ENCODE measurements around the gene APPBP2. TPM values are rescaled to one million over a fixed set of nuclear protein-coding genes. Genes with fewer than 3 reads are reported as not detected.

APPBP2 gene
- total RNA-seq, 1 experiment from 2014 or later: 23.7 TPM

DNA sequence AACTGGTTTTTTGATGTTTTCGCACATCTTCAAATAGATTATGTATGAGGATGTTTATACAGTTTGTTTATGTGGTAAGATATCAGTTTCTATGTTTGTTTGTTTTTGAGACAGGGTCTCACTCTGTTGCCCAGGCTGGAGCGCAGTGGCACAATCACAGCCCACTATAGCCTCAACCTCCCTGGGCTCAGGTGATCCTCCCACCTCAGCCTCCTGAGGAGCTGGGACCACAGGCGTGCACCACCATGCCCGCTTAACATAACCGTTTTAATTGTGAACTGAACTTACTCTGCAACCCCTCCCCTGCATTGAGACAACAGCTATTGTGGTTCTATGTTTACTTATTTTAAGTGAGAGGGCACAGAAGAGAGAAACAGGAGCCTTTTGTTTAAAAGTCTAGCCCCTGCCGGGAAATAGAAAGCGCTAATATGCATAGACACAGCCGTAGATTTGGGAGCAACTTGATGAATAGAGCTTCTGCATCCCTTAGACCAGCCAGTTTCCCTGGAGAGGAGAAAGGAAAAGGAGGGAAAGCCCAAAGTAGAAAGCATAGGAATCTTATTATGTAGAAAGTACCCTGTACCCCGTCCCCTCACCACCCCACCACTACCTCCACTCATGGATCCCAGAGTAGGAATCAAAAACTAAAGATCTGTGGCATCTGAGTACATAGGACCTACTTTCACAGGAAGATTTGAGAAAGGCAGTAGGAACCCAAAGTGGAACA is 19.6 kb upstream of the APPBP2 start:
- Histone ChIP-seq H3K27ac (no peak overlapping the region), H3K4me1 (no peaks in the 10 kb centered on the region), H3K27me3 (no peaks in the 10 kb centered on the region), H3K36me3 (no peaks in the 10 kb centered on the region), H3K4me3 (no peak overlapping the region), H3K9me3 (replicated peaks) (no peaks in the 10 kb centered on the region)
- DNase-seq: no peak

DNA sequence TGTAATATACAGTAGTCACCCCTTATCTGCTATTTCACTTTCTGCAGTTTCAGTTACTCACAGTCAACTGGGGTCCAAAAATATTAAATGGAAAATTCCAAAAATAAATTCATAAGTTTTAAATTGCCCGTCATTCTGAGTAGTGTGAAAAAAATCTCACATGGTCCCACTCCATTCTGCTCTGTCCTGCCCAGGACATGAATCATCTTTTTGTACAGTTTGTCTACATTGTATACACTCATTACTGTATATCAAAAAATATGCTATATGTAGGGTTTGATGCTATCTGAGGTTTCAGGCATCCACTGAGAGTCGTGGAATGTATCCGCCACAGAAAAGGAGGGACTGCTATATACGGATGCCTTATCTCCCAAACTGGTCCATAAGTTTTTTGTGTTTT is 16.0 kb upstream of the APPBP2 start:
- Histone ChIP-seq H3K9me3 (replicated peaks) (no peaks in the 10 kb centered on the region), H3K27ac (no peak overlapping the region), H3K4me3 (no peak overlapping the region), H3K36me3 (no peaks in the 10 kb centered on the region), H3K4me1 (no peaks in the 10 kb centered on the region), H3K27me3 (no peaks in the 10 kb centered on the region)
- no peak for DNase-seq

DNA sequence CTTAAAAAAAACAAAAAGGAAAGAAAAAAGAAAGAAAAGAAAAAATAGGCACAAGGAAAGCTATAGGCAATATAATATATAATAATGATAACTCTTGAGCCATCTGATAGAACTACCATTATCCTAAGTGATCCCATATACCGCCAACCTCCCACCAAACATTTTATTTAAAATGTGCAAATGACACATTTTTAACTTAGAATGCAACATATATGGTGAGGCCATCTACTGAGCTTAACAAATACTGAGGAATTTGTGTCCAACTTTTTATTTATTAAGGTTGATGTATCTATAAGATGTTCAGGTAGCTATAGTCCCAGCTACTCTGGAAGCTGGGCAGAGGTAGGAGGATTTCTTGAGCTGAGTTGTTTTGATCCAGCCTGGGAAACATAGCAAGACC is 14.4 kb upstream of the APPBP2 start:
- Histone ChIP-seq H3K27me3 (no peaks in the 10 kb centered on the region), H3K27ac (no peak overlapping the region), H3K4me1 (no peaks in the 10 kb centered on the region), H3K4me3 (no peak overlapping the region), H3K9me3 (replicated peaks) (no peaks in the 10 kb centered on the region), H3K36me3 (no peaks in the 10 kb centered on the region)
- no peak for DNase-seq

DNA sequence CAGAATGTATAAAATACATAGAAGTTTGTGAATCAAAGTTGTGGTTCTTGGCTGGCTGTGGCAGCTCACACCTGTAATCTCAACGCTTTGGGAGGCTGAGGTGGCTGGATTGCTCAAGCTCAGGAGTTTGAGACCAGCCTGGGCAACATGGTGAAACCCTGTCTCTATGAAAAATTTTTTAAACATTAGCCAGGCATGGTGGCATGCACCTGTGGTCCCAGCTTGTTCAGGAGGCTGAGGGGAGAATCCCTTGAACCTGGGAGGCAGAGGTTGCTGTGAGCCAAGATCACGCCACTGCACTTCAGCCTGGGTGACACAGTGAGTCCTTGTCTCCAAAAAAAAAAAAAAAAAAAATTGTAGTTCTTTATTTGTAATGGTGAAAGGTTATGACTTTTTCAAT is 13.8 kb upstream of the APPBP2 start:
- no peak overlapping the region for H3K27ac ChIP-seq
- no peaks in the 10 kb centered on the region for H3K9me3 ChIP-seq (replicated peaks)
- DNase-seq: no peak
- no peak overlapping the region for H3K4me3 ChIP-seq
- H3K36me3 ChIP-seq: no peaks in the 10 kb centered on the region
- no peaks in the 10 kb centered on the region for H3K4me1 ChIP-seq
- no peaks in the 10 kb centered on the region for H3K27me3 ChIP-seq

DNA sequence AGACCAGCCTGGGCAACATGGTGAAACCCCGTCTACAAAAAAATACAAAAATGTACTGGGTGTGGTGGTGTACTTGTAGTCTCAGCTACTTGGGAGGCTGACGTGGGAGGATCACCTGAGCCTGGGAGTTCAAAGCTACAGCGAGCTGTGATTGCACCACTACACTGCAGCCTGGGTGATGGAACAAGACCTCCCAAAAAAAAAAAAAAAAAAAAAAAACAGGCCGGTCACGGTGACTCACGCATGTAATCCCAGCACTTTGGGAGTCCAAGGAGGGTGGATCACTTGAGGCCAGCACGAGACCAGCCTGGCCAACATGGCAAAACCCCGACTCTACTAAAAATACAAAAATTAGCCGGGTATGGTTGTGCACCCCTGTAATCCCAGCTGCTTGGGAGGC is 12.7 kb upstream of the APPBP2 start:
- no peaks in the 10 kb centered on the region for H3K27me3 ChIP-seq
- H3K9me3 ChIP-seq (replicated peaks): no peaks in the 10 kb centered on the region
- H3K4me3 ChIP-seq: no peak overlapping the region
- H3K36me3 ChIP-seq: no peaks in the 10 kb centered on the region
- no peak for DNase-seq
- H3K27ac ChIP-seq: no peak overlapping the region
- H3K4me1 ChIP-seq: no peaks in the 10 kb centered on the region

DNA sequence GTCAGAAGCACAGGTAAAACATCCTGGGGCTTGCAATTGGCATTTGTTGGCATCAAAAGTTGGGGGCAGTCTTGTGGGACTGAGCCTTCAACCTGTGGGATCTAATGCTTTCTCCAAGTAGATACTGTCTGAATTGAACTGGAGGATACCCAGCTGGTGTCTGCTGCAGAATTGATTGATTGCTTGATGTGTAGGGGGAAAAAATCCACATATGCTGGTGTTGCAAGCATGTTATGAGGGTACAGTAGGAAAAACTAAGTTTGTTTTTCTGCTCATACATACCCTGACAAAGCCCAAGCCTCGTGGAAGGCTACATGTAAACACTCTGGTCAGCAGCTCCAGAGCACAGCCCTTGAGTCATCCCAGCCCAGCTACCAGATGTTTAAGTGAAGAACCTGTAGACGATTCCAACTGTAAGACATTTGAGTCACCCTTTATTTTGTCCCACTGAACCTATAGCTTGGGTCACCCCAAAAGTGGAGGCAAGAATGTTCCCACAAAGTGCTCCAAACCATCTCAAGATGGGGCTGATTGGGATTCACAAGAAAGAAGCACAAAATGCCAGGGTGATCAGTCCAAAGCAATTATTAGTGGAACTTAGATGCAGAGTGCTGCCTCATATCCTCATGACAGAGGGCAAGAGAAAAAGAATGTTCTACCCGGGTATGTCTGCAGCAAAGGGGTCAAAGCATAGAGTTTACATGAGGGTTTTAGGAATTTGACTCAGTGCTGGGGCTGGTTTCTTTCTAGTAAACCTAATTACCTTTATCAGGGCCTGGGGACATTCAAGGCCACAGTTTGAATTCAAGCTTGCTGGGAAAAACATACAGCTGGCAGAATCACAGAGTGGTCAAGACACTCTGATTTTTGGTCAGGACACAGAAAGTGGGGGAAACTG is 9.6 kb upstream of the APPBP2 start:
- H3K4me1 ChIP-seq: no peaks in the 10 kb centered on the region
- no peaks in the 10 kb centered on the region for H3K36me3 ChIP-seq
- H3K27me3 ChIP-seq: no peaks in the 10 kb centered on the region
- H3K27ac ChIP-seq: no peak overlapping the region
- DNase-seq: no peak
- H3K9me3 ChIP-seq (replicated peaks): no peaks in the 10 kb centered on the region
- H3K4me3 ChIP-seq: no peak overlapping the region

DNA sequence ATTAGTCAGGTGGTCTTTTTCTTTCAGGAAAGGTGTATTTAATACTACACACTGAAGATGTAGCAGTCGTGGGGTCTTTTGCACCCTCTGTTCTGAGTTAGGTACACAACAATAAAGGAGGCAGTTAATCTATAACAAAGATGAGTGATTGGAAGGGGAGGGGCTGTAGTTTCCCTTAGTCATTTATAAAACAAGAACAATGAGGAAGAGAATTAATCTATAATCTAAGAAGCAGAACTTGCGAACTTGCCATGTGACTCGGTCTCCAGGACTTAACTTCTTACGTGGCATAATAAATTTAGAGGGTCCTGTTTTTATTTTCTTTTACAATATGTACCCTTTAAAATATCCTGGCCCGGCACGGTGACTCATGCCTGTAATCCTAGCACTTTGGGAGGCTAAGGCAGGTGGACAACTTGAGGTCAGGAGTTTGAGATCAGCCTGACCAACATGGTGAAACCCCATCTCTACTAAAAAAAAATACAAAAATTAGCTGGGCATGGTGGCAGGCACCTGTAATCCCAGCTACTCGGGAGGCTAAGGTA is 8.6 kb upstream of the APPBP2 start:
- Histone ChIP-seq H3K36me3 (no peaks in the 10 kb centered on the region), H3K9me3 (replicated peaks) (no peaks in the 10 kb centered on the region), H3K4me3 (no peak overlapping the region), H3K27me3 (no peaks in the 10 kb centered on the region), H3K4me1 (no peaks in the 10 kb centered on the region), H3K27ac (no peak overlapping the region)
- DNase-seq: no peak

DNA sequence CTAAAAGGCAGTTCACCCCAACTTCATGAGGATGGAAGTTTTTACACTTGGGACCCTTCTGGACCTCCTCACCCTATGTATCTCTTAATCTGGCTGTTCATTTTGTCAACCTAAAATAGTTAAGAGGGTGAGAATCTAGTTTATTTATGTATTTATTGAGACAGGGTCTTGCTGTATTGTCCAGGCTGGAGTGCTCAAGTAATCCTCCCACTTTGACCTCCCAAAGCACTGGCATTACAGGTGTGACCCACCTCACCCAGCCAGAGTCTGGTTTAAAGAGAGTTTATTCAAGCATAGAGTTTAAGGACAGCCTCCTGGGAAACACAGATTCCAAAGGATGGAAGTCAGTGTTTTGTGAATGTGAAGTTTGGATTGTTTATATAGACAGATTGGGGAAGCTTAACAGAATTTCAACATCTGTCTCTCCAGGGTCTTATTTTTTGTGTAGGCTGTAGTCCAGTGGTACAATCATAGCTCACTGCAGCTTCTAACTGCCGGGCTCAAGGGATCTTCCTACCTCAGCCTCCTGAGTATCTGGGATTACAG is 8.0 kb upstream of the APPBP2 start:
- DNase-seq: no peak
- H3K4me3 ChIP-seq: no peak overlapping the region
- H3K27ac ChIP-seq: no peak overlapping the region
- no peaks in the 10 kb centered on the region for H3K4me1 ChIP-seq
- no peaks in the 10 kb centered on the region for H3K27me3 ChIP-seq
- H3K36me3 ChIP-seq: no peaks in the 10 kb centered on the region
- H3K9me3 ChIP-seq (replicated peaks): no peaks in the 10 kb centered on the region

DNA sequence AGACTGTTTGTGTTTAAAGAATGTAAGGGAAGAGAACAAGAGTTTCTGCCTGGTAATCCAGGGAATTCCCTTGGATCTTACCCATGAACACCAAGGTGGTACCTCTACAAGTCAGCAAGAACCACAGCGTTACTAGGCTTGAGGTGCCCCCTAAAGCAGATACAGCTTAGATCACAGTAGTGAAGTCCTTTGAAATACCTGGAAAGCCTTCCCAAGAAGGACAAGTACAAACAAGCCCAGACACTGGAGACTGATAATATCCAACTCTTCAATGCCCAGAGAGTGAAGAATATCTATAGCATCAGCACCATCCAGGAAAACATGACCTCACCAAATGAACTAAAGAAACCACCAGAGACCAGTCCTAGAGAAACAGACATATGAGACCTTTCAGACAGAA is 3.8 kb upstream of the APPBP2 start:
- Histone ChIP-seq H3K9me3 (replicated peaks) (no peaks in the 10 kb centered on the region), H3K36me3 (no peaks in the 10 kb centered on the region), H3K27me3 (no peaks in the 10 kb centered on the region), H3K27ac (no peak overlapping the region), H3K4me3 (no peak overlapping the region), H3K4me1 (no peaks in the 10 kb centered on the region)
- no peak for DNase-seq

DNA sequence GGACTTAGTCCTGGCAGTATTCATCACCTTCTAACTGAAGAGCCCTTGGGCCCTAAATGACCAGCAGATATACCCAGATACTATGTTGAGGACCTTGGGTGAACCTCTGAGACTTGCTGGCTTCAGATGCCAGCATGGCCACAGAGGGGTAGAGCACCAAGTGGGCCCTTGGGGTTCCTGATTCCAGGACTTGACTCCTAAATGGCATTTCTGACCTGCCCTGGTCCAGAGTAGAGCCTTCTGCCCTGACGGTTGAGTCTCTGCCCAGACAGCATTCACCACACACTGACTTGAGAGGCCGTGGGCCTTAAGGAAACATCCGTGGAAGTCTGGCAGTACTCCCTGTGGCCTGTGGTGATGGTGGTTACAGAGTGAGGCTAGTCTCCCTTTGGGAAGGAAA is 2.8 kb upstream of the APPBP2 start:
- Histone ChIP-seq H3K36me3 (no peaks in the 10 kb centered on the region), H3K27me3 (no peaks in the 10 kb centered on the region), H3K9me3 (replicated peaks) (no peaks in the 10 kb centered on the region), H3K4me3 (no peak overlapping the region), H3K27ac (no peak overlapping the region), H3K4me1 (no peaks in the 10 kb centered on the region)
- no peak for DNase-seq

DNA sequence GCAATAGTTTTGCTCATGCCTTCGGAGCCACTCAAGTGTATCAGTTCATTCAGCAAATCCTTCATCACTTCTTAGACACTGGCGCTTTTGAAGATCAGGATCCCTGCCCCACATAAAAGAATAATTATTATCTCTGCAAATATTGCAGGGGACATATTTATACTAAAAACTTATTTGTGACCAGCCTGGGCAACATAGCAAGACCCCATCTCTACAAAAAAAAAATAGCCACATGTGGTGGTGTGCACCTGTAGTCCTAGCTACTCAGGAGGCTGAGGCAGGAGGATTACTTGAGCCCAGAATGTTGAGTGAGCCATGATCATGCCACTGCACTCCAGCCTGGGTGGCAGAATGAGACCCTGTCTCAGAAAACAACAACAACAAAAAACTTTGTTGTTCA is 1.7 kb upstream of the APPBP2 start:
- Histone ChIP-seq H3K4me3 (no peak overlapping the region), H3K27me3 (no peaks in the 10 kb centered on the region), H3K36me3 (no peaks in the 10 kb centered on the region), H3K9me3 (replicated peaks) (no peaks in the 10 kb centered on the region), H3K4me1 (no peaks in the 10 kb centered on the region), H3K27ac (no peak overlapping the region)
- DNase-seq: no peak

DNA sequence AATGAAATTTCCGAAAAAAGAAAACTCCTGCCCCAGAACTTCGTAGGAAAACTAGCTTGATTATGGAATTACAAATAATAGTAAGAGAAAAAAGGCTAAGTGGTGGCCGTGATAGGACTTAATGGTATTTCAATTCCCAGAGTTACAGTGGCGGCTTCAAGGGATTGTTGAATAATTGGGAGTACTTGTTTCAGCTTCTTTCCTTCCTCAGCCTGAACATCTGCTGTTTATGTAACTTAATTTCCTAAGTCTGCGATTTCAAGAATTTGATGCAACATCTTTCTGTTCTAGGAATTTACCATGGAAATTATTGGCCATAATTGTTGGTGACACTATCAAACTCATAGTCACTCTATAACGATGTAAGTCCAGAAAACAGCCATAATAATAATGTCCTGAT is 684 bp upstream of the APPBP2 start:
- Histone ChIP-seq H3K36me3 (no peaks in the 10 kb centered on the region), H3K4me1 (no peaks in the 10 kb centered on the region), H3K9me3 (replicated peaks) (no peaks in the 10 kb centered on the region), H3K27ac (peak overlapping the region; percentile 93; the same call in 1 of the 2 replicates), H3K27me3 (no peaks in the 10 kb centered on the region), H3K4me3 (peak overlapping the region; percentile 94)
- DNase-seq: peak in 1 of 2 experiments; percentile 14

DNA sequence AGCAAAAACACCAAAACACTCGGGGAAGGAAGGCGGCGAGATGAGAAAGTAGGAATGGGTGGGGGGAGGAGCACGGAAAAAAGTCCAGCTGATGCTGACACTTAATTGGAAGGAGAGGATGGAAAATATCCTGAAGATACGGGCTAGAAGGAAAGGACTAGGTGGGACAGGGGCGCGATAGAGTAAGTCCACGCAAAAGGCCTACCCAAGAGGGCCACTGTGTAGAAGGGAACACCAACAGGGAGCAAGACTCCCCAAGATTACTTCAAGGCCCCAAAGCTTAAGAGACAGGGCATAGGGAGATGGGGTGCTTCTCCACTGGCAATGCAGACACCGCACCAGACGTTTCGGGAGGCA is 736 bp downstream of the APPBP2 start:
- peak overlapping the region; percentile 94 for H3K4me3 ChIP-seq
- H3K27me3 ChIP-seq: no peaks in the 10 kb centered on the region
- H3K4me1 ChIP-seq: no peaks in the 10 kb centered on the region
- H3K27ac ChIP-seq: peak overlapping the region; percentile 93
- no peaks in the 10 kb centered on the region for H3K36me3 ChIP-seq
- peak; percentile 7 to 46 for DNase-seq
- H3K9me3 ChIP-seq (replicated peaks): no peaks in the 10 kb centered on the region

DNA sequence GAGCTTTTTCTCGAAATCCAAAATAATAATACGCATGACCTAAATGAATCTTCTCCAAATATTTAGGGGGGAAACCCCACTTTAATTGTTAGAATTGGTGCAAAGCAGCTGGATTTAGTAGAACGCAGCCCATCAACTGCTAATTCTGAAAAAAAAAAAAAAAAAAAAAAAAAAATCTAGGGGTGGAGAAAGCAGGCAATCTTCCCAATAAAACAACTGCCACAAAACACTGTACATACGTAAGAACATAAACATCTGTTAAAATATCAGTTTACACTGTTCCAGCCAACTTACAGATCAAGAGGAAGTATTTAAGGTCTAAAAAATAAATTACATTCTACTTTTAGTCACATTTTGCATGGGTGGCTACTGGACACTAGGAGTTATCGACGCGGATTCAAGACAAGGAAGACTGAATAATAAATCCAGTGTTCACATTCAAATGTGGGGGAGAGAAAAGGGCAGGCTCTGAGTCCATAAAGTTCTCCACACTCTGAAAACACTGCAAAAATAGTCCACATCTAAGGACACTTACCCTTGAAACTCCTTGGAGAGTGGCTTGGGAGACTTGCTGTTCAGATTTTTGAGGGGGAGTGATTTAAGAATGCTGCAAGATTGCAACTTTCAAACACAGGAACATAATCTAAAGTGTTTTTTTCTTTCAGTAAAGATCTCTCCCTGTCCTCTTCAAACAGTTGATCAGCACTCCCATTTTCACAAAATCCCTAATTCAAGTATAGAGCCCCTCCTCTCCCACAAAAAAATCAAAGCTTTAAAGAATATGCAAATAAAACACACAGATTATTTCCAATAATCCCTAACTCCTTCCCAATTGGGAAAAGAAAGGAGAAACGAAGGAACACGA is 1.3 kb downstream of the APPBP2 start:
- Histone ChIP-seq H3K36me3 (peaks cover 4% of the 10 kb centered on the region; the same call in 1 of the 2 replicates), H3K27ac (peak overlapping the region; percentile 93), H3K9me3 (replicated peaks) (no peaks in the 10 kb centered on the region), H3K4me1 (no peaks in the 10 kb centered on the region), H3K27me3 (no peaks in the 10 kb centered on the region), H3K4me3 (peak overlapping the region; percentile 94)
- DNase-seq: peak in 1 of 2 experiments; percentile 45
